Measurements from ENCODE around the gene OSBPL3. TPM values are rescaled to one million over a fixed set of nuclear protein-coding genes. Genes with fewer than 3 reads are reported as not detected.

OSBPL3 gene
- total RNA-seq, 1 experiment from 2014 or later, result 9.2 TPM

- intact Hi-C loops (cut with micrococcal nuclease; ENCODE audit: unreplicated experiment), result no loop called here
- Histone ChIP-seq H3K9me3 (ENCODE audit: control insufficient read depth, insufficient read depth, low read depth, low read length) (no peaks in the 10 kb centered on the region), H3K36me3 (ENCODE audit: control insufficient read depth, insufficient read depth, low read length) (no peaks in the 10 kb centered on the region), H3K27me3 (ENCODE audit: control insufficient read depth, insufficient read depth, low read length) (no peaks in the 10 kb centered on the region), H3K4me3 (ENCODE audit: low read depth in 2 of 2, low read length in 2 of 2) (no peak overlapping the region), H3K27ac (ENCODE audit: low read length) (no peak overlapping the region), H3K4me1 (ENCODE audit: control insufficient read depth, insufficient read depth, low read length) (no peaks in the 10 kb centered on the region)
- POLR2A ChIA-PET, result no interaction called here
- no TSS peak for BruUV-seq (replicated peaks)
- in situ Hi-C loops (cut with HindIII; ENCODE audit: low pct_unique_long_range_greater_than_20kb, low sequenced_read_pairs), result no loop called here
- CTCF ChIA-PET, result no interaction called here
- peak; percentile 68; the same call in 1 of the 2 replicates for ATAC-seq
- TF ChIP-seq TCF7L2 (IDR thresholded peaks at IDR 0.05; ENCODE audit: low read depth, low read length) (no peak), REST (IDR thresholded peaks at IDR 0.05; ENCODE audit: insufficient read depth in 1 of 2, low read depth in 2 of 2, low read length in 1 of 2) (no peak)
- peak; percentile 73 for DNase-seq (ENCODE audit: low read depth, low spot score)
These were observed 193.0 kb downstream of the OSBPL3 start for GRCh38 chr7:24786941-24787340.

- TF ChIP-seq TCF7L2 (IDR thresholded peaks at IDR 0.05; ENCODE audit: low read depth, low read length), result no peak
- no peak for TF ChIP-seq POLR2AphosphoS5 (IDR thresholded peaks at IDR 0.05; ENCODE audit: low read depth, low read length)
- TF ChIP-seq, protein P1, sequence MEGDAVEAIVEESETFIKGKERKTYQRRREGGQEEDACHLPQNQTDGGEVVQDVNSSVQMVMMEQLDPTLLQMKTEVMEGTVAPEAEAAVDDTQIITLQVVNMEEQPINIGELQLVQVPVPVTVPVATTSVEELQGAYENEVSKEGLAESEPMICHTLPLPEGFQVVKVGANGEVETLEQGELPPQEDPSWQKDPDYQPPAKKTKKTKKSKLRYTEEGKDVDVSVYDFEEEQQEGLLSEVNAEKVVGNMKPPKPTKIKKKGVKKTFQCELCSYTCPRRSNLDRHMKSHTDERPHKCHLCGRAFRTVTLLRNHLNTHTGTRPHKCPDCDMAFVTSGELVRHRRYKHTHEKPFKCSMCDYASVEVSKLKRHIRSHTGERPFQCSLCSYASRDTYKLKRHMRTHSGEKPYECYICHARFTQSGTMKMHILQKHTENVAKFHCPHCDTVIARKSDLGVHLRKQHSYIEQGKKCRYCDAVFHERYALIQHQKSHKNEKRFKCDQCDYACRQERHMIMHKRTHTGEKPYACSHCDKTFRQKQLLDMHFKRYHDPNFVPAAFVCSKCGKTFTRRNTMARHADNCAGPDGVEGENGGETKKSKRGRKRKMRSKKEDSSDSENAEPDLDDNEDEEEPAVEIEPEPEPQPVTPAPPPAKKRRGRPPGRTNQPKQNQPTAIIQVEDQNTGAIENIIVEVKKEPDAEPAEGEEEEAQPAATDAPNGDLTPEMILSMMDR (IDR thresholded peaks at IDR 0.05), result 0 out of 2 replicates have a peak, but pooled peaks have one; percentile 10
- TF ChIP-seq REST (IDR thresholded peaks at IDR 0.05; ENCODE audit: insufficient read depth in 1 of 2, low read depth in 2 of 2, low read length in 1 of 2), result no peak
- intact Hi-C loops (cut with micrococcal nuclease; ENCODE audit: unreplicated experiment), result no loop called here
- DNase-seq (ENCODE audit: low read depth, low spot score) (no peak), ATAC-seq (no peak)
- in situ Hi-C loops (cut with HindIII; ENCODE audit: low pct_unique_long_range_greater_than_20kb, low sequenced_read_pairs), result no loop called here
- Histone ChIP-seq H3K4me1 (ENCODE audit: control insufficient read depth, insufficient read depth, low read length) (no peaks in the 10 kb centered on the region), H3K27me3 (ENCODE audit: control insufficient read depth, insufficient read depth, low read length) (no peaks in the 10 kb centered on the region), H3K27ac (ENCODE audit: low read length) (no peak overlapping the region), H3K4me3 (ENCODE audit: low read depth in 2 of 2, low read length in 2 of 2) (no peak overlapping the region), H3K36me3 (ENCODE audit: control insufficient read depth, insufficient read depth, low read length) (no peaks in the 10 kb centered on the region), H3K9me3 (ENCODE audit: control insufficient read depth, insufficient read depth, low read depth, low read length) (no peaks in the 10 kb centered on the region)
- ChIA-PET CTCF (no interaction called here), POLR2A (no interaction called here)
- no TSS peak for BruUV-seq (replicated peaks)
These were observed 193.7 kb downstream of the OSBPL3 start for GRCh38 chr7:24786306-24786705.

Measured in Panc1 (cell line).